Sigmoid colon (tissue), 7 donors: Measurements from ENCODE around the gene WDFY1. TPM values are rescaled to one million over a fixed set of nuclear protein-coding genes. Genes with fewer than 3 reads are reported as not detected.

Experiments
- DNase-seq: peaks from one replicate; pipeline ENCODE4 v3.0.0-alpha.2; 2019
- H3K27ac ChIP-seq, 4 donors: fragments of 200-600 bp; sonication (generic); one replicate each; pipeline ENCODE4 v1.5.1; 2016 to 2019; ENCODE audit warnings: mild to moderate bottlenecking in 1 of 4
- H3K27me3 ChIP-seq, 3 donors: fragments of 200-600 bp; sonication (generic); one replicate each; pipeline ENCODE4 v1.5.1; 2019; ENCODE audit warnings: mild to moderate bottlenecking in 1 of 3
- H3K36me3 ChIP-seq, 4 donors: fragments of 200-600 bp; sonication (generic); one replicate each; pipeline ENCODE4 v1.5.1; 2016 to 2019
- H3K4me1 ChIP-seq, 4 donors: fragments of 200-600 bp; sonication (generic); one replicate each; pipeline ENCODE4 v1.5.1; 2017 to 2019
- H3K4me3 ChIP-seq, 4 donors: fragments of 200-600 bp; sonication (generic); one replicate each; pipeline ENCODE4 v1.5.1; 2017 to 2019; ENCODE audit warnings: mild to moderate bottlenecking in 2 of 4, moderate library complexity in 1 of 4
- H3K9me3 ChIP-seq, 4 donors: fragments of 200-600 bp in 3 of 4; sonication (generic) in 3 of 4; one replicate each; pipeline versions ENCODE4 v1.5.1 to v1.6.1; 2013 to 2019
- EP300 ChIP-seq, 4 donors: sonication (generic); formaldehyde crosslinking; IDR thresholded peaks; one replicate each; pipeline ENCODE4 v1.6.1; 2017; ENCODE audit warnings: antibody characterized with exemption in 4 of 4
- POLR2A ChIP-seq, 2 donors: fragments of 450-650 bp; IDR thresholded peaks; one replicate each; pipeline ENCODE4 v1.6.1; 2016; ENCODE audit warnings: antibody characterized with exemption in 2 of 2, mild to moderate bottlenecking in 2 of 2, moderate library complexity in 2 of 2
- POLR2AphosphoS5 ChIP-seq, 4 donors: sonication (generic); formaldehyde crosslinking; IDR thresholded peaks; one replicate each; pipeline ENCODE4 v1.6.1; 2017; ENCODE audit warnings: antibody characterized with exemption in 4 of 4
- WGBS, 2 donors: extraction: QIAGEN DNeasy Blood & Tissue Kit; methylation state at CpG; one replicate each; pipeline ENCODE4 v1.1.7; 2013; 5-methylcytosine and 5-hydroxymethylcytosine counted together
- intact Hi-C: fragments of 100-400 bp; cut with DNase I; formaldehyde crosslinking; loops from one replicate; pipeline ENCODE4 v1.15.1; 2023
- polyA plus RNA-seq, 3 donors: library from polyadenylated mRNA; stranded (reverse); fragments of 200-250 nt; gene quantifications; one replicate each; pipeline ENCODE4 v1.2.3, GENCODE V29; 2013
- total RNA-seq, 4 donors: library from RNA; depleted of rRNA; stranded (reverse); fragments of >200 nt; gene quantifications; one replicate each; pipeline ENCODE4 v1.1.0, GENCODE V29; 2016
- TF ChIP-seq, protein P1 (sequence below), 4 experiments: fragments of 450-650 bp in 3 of 4; fragments of 200-600 bp in 1 of 4; IDR thresholded peaks; one replicate each; pipeline ENCODE4 v1.5.1; 2016 to 2019; ENCODE audit warnings: antibody characterized with exemption in 4 of 4, mild to moderate bottlenecking in 3 of 4, moderate library complexity in 2 of 4
- donor health status: healthy with polysubstance abuse.
- donor health status: Bipolar disorder and iron deficiency.
- donor health status: healthy.

The WDFY1 gene
- total and polyA plus RNA-seq, 7 donors = 17.4 to 36.1 (median 24.3) TPM

DNA sequence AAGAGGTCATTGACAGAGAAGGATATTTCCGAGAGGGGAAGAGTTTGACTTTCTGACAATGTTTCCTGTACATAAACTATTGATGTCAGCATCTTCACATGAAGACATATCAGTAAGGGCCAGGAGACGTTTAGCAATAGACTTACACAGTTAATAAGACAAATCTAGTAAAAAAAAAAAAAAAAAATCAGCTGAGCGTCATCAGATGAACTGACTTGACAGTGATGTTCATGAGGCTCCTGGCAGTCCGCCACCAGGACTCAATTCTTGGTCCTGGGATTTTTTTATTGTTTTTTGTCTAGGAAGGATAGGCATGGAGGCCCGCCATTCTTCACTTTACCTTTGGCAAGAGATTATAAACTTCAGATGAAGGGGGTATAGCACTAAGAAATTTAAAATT, 26.6 kb upstream of the WDFY1 start:
- H3K4me3 ChIP-seq = no peak overlapping the region
- WGBS, 2 donors = 90 to 92% methylated on average over 5 of the region's 5 CpGs
- TF ChIP-seq POLR2AphosphoS5 (IDR thresholded peaks at IDR 0.05) (no peak), POLR2A (IDR thresholded peaks at IDR 0.05) (no peak), EP300 (IDR thresholded peaks at IDR 0.05) (no peak)
- TF ChIP-seq, protein P1, sequence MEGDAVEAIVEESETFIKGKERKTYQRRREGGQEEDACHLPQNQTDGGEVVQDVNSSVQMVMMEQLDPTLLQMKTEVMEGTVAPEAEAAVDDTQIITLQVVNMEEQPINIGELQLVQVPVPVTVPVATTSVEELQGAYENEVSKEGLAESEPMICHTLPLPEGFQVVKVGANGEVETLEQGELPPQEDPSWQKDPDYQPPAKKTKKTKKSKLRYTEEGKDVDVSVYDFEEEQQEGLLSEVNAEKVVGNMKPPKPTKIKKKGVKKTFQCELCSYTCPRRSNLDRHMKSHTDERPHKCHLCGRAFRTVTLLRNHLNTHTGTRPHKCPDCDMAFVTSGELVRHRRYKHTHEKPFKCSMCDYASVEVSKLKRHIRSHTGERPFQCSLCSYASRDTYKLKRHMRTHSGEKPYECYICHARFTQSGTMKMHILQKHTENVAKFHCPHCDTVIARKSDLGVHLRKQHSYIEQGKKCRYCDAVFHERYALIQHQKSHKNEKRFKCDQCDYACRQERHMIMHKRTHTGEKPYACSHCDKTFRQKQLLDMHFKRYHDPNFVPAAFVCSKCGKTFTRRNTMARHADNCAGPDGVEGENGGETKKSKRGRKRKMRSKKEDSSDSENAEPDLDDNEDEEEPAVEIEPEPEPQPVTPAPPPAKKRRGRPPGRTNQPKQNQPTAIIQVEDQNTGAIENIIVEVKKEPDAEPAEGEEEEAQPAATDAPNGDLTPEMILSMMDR (IDR thresholded peaks at IDR 0.05) = no peak
- H3K27ac ChIP-seq = no peak overlapping the region
- intact Hi-C loops = loop anchor here (2.0 to 10.0 kb wide), 2 partner anchors 313 to 393 kb away; no protein-coding TSS in a partner anchor
- no peaks in the 10 kb centered on the region for H3K9me3 ChIP-seq
- no peak for DNase-seq
- H3K4me1 ChIP-seq = no peaks in the 10 kb centered on the region
- H3K36me3 ChIP-seq = peaks cover 6 to 21% (median 8%) of the 10 kb centered on the region in 4 donors
- H3K27me3 ChIP-seq = no peaks in the 10 kb centered on the region

GRCh38 chr2:223970343-223971128, 25.4 kb upstream of the WDFY1 start:
- H3K4me1 ChIP-seq = no peaks in the 10 kb centered on the region
- intact Hi-C loops = loop anchor here (2.0 to 10.0 kb wide), 2 partner anchors 314 to 394 kb away; no protein-coding TSS in a partner anchor
- H3K4me3 ChIP-seq = no peak overlapping the region
- H3K27ac ChIP-seq = no peak overlapping the region
- 68 to 70% methylated on average over 8 of the region's 8 CpGs for WGBS, 2 donors
- H3K36me3 ChIP-seq = peaks cover 9 to 33% (median 11%) of the 10 kb centered on the region in 4 donors
- no peak for TF ChIP-seq POLR2AphosphoS5 (IDR thresholded peaks at IDR 0.05)
- no peak for TF ChIP-seq POLR2A (IDR thresholded peaks at IDR 0.05)
- TF ChIP-seq, protein P1 (IDR thresholded peaks at IDR 0.05) = peak; percentile 44 to 92 (median 74)
- no peak for TF ChIP-seq EP300 (IDR thresholded peaks at IDR 0.05)
- no peak for DNase-seq
- H3K9me3 ChIP-seq = no peaks in the 10 kb centered on the region
- no peaks in the 10 kb centered on the region for H3K27me3 ChIP-seq

GRCh38 chr2:223969856-223970255, 24.7 kb upstream of the WDFY1 start:
- Histone ChIP-seq H3K36me3 (peaks cover 9 to 39% (median 11%) of the 10 kb centered on the region in 4 donors), H3K4me3 (no peak overlapping the region), H3K4me1 (no peaks in the 10 kb centered on the region), H3K27ac (no peak overlapping the region), H3K9me3 (no peaks in the 10 kb centered on the region), H3K27me3 (no peaks in the 10 kb centered on the region)
- TF ChIP-seq, protein P1 (IDR thresholded peaks at IDR 0.05) = no peak
- TF ChIP-seq POLR2A (IDR thresholded peaks at IDR 0.05) (no peak), POLR2AphosphoS5 (IDR thresholded peaks at IDR 0.05) (no peak), EP300 (IDR thresholded peaks at IDR 0.05) (no peak)
- no peak for DNase-seq
- intact Hi-C loops = loop anchor here (2.0 to 10.0 kb wide), 2 partner anchors 315 to 395 kb away; no protein-coding TSS in a partner anchor
- WGBS, 2 donors = 93 to 98% methylated on average over 1 of the region's 1 CpG

DNA sequence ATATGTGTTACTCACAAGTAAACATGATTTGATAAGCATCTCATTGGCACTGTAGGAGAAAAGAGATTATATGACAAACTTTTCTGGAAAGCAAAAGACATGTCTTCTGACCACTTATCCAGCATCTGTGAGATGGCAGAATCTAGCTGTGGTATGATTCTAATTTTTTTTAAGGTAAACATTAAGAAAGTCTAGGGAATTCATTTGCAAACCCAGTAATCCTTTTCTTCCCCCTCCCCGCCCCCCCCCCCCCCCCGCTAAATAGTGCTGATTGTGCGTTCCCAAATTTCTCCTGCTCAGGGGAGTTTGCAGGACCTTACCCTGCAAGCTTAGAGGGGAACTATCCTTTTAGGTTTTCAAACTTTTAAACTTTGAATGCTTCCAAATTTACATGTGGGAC, 24.2 kb upstream of the WDFY1 start:
- Histone ChIP-seq H3K27me3 (no peaks in the 10 kb centered on the region), H3K4me3 (no peak overlapping the region)
- 29 to 46% methylated on average over 3 of the region's 3 CpGs for WGBS, 2 donors

More for the DNA sequence above, 24.2 kb upstream of the WDFY1 start:
- no peaks in the 10 kb centered on the region for H3K4me1 ChIP-seq
- H3K9me3 ChIP-seq = no peaks in the 10 kb centered on the region
- no peak for DNase-seq
- TF ChIP-seq, protein P1 (IDR thresholded peaks at IDR 0.05) = no peak
- no peak for TF ChIP-seq EP300 (IDR thresholded peaks at IDR 0.05)
- no peak for TF ChIP-seq POLR2AphosphoS5 (IDR thresholded peaks at IDR 0.05)
- no peak for TF ChIP-seq POLR2A (IDR thresholded peaks at IDR 0.05)
- H3K27ac ChIP-seq = no peak overlapping the region
- intact Hi-C loops = no loop called here
- H3K36me3 ChIP-seq = peaks cover 9 to 45% (median 11%) of the 10 kb centered on the region in 4 donors
